ENCODE results near the gene SGMS2. TPM values are rescaled to one million over a fixed set of nuclear protein-coding genes. Genes with fewer than 3 reads are reported as not detected.
"Not testable (repeated sequence)": the region's sequence is repeated elsewhere in the genome, so short reads cannot be mapped to it uniquely, and the experiment has no call there.

Gene SGMS2
- total RNA-seq, 1 donor from 2014 or later = 84.2 TPM

GRCh38 chr4:107900508-107900907 is 75.8 kb downstream of the SGMS2 start:
- no peak overlapping the region for H3K4me3 ChIP-seq (ENCODE audit: low read depth, low read length)
- no peak for TF ChIP-seq CTCF (conservative IDR thresholded peaks at IDR 0.05; ENCODE audit: low read depth, low read length)
- DNase-seq (ENCODE audit: low read depth) = no peak

- TF ChIP-seq CTCF (conservative IDR thresholded peaks at IDR 0.05; ENCODE audit: low read depth, low read length) = no peak
- H3K4me3 ChIP-seq (ENCODE audit: low read depth, low read length) = no peak overlapping the region
- no peak for DNase-seq (ENCODE audit: low read depth)
Measured at GRCh38 chr4:107901213-107901934, 76.6 kb downstream of the SGMS2 start.

- H3K4me3 ChIP-seq (ENCODE audit: low read depth, low read length) = no peak overlapping the region
- no peak for DNase-seq (ENCODE audit: low read depth)
- no peak for TF ChIP-seq CTCF (conservative IDR thresholded peaks at IDR 0.05; ENCODE audit: low read depth, low read length)
Measured at GRCh38 chr4:107902715-107903114, 78.0 kb downstream of the SGMS2 start.

- not testable (repeated sequence) for H3K4me3 ChIP-seq (ENCODE audit: low read depth, low read length); DNase-seq (ENCODE audit: low read depth)
Measured at GRCh38 chr4:107905082-107905481, 80.3 kb downstream of the SGMS2 start.

- no peak for DNase-seq (ENCODE audit: low read depth)
- TF ChIP-seq CTCF (conservative IDR thresholded peaks at IDR 0.05; ENCODE audit: low read depth, low read length) = no peak
Measured at GRCh38 chr4:107906458-107907100, 81.8 kb downstream of the SGMS2 start.

GRCh38 chr4:107908377-107908776 is 83.6 kb downstream of the SGMS2 start:
- H3K4me3 ChIP-seq (ENCODE audit: low read depth, low read length) = no peak overlapping the region
- DNase-seq (ENCODE audit: low read depth) = no peak
- TF ChIP-seq CTCF (conservative IDR thresholded peaks at IDR 0.05; ENCODE audit: low read depth, low read length) = no peak

More at GRCh38 chr4:107906458-107907100, 81.8 kb downstream of the SGMS2 start:
- no peak overlapping the region for H3K4me3 ChIP-seq (ENCODE audit: low read depth, low read length)

- TF ChIP-seq CTCF (conservative IDR thresholded peaks at IDR 0.05; ENCODE audit: low read depth, low read length) = peak; percentile 76
- no peak overlapping the region for H3K4me3 ChIP-seq (ENCODE audit: low read depth, low read length)
- peak; percentile 36 for DNase-seq (ENCODE audit: low read depth)
Measured at GRCh38 chr4:107913283-107913899, 88.7 kb downstream of the SGMS2 start.
